ENCODE results near the gene ZFPL1. TPM values are rescaled to one million over a fixed set of nuclear protein-coding genes. Genes with fewer than 3 reads are reported as not detected.

ZFPL1 gene
- total RNA-seq, 1 experiment from 2014 or later = 19.0 TPM

DNA sequence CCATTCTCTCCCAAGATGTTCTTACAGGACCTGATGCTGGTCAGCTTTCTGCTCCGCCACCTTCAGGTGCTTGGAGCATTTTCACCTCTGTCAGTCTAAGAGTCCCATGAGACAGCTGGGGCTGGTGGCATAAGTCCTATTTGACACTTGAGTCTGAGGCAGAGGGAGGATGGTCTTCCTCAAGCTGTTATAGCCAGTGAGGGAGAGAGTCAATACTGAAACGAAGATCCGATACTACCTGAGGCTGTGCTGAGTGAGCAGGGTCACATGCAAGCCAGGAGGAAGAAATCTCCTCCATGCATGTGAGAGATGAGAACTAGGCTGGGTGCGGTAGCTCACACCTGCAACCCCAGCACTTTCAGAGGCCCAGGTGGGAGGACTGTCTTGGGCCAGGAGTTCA is 5.6 kb downstream of the ZFPL1 start:
- H2AFZ ChIP-seq (ENCODE audit: low read length) = no peak overlapping the region
- peaks cover 8% of the 10 kb centered on the region; the same call in 1 of the 2 replicates for H3K36me3 ChIP-seq (ENCODE audit: insufficient read depth, low read length)
- no peaks in the 10 kb centered on the region for H3K9me3 ChIP-seq (ENCODE audit: low read length)
- no peak overlapping the region for H3K27ac ChIP-seq (ENCODE audit: low read length)
- no peak overlapping the region for H3K4me2 ChIP-seq (ENCODE audit: low read depth, low read length, poor library complexity, severe bottlenecking)
- H4K20me1 ChIP-seq (ENCODE audit: insufficient read depth, low read depth, low read length) = peaks cover 6% of the 10 kb centered on the region; the same call in 1 of the 2 replicates
- H3K9me2 ChIP-seq (replicated peaks; ENCODE audit: insufficient read depth, low read length) = no peaks in the 10 kb centered on the region
- no peak overlapping the region for H3K4me3 ChIP-seq (ENCODE audit: low read length)
- no peaks in the 10 kb centered on the region for H3K27me3 ChIP-seq (ENCODE audit: low read length)
- H3K4me1 ChIP-seq (ENCODE audit: low read length) = peaks cover 10% of the 10 kb centered on the region
- H3K9ac ChIP-seq (ENCODE audit: low read length) = no peak overlapping the region
- no peak for DNase-seq
- peaks cover 15% of the 10 kb centered on the region for H3K79me2 ChIP-seq (ENCODE audit: low read length)

- Histone ChIP-seq H3K4me2 (ENCODE audit: low read depth, low read length, poor library complexity, severe bottlenecking) (no peak overlapping the region), H3K36me3 (ENCODE audit: insufficient read depth, low read length) (peaks cover 4% of the 10 kb centered on the region; the same call in 1 of the 2 replicates), H3K4me1 (ENCODE audit: low read length) (peaks cover 1% of the 10 kb centered on the region), H3K79me2 (ENCODE audit: low read length) (peaks cover 5% of the 10 kb centered on the region), H3K9me2 (replicated peaks; ENCODE audit: insufficient read depth, low read length) (no peaks in the 10 kb centered on the region), H4K20me1 (ENCODE audit: insufficient read depth, low read depth, low read length) (no peaks in the 10 kb centered on the region), H3K27ac (ENCODE audit: low read length) (no peak overlapping the region), H3K4me3 (ENCODE audit: low read length) (no peak overlapping the region), H3K9me3 (ENCODE audit: low read length) (no peaks in the 10 kb centered on the region), H2AFZ (ENCODE audit: low read length) (no peak overlapping the region), H3K27me3 (ENCODE audit: low read length) (no peaks in the 10 kb centered on the region), H3K9ac (ENCODE audit: low read length) (no peak overlapping the region)
- no peak for DNase-seq
Measured at GRCh38 chr11:65090628-65091027, 6.6 kb downstream of the ZFPL1 start.

- Histone ChIP-seq H3K9me2 (replicated peaks; ENCODE audit: insufficient read depth, low read length) (no peaks in the 10 kb centered on the region), H3K27ac (ENCODE audit: low read length) (no peak overlapping the region), H2AFZ (ENCODE audit: low read length) (peak overlapping the region; percentile 33; the same call in 1 of the 2 replicates)
Measured at GRCh38 chr11:65095427-65095826, 11.4 kb downstream of the ZFPL1 start.

DNA sequence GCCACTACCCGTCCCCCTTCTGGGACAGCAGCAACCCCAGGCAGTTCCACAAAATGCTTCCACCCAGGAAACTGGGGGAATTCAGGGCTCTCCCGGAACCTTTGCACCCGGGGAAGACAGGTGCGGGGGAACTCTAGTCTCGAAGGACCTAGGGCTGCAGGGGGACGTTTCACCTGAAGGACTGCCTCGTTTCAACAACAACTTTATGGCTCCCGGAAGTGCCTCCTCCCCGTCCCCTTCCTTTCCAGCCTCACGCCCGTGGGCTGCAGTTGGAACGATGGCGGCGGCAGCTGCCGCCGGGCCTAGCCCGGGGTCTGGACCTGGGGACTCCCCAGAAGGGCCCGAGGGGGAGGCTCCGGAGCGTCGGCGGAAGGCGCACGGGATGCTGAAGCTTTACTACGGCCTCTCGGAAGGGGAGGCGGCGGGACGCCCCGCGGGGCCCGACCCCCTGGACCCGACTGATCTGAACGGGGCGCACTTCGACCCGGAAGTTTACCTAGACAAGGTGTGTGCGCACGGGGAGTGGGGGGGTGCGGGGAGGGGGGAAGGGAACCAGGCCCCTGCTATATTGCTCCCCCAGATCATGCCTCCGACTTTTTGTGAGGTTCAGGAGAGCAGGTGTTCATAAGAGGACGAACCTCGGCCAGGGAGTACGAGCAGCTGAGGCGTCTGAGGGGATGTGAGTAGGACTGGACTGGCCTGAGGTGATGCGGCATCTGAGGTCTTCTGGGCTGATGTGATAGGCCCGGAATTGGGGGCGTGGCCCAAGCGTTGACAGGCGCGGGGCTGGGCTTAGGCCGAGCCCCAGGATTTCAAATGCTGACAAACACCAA is 12.2 kb downstream of the ZFPL1 start, which contains the start of gene VPS51:
TSS of gene VPS51 (plus strand) at position 241 of the 833 bp plus-strand sequence. CDS start at position 278, 37 bp downstream.
- Histone ChIP-seq H3K27ac (ENCODE audit: low read length) (peak within 1 kb of the TSS; percentile 72), H4K20me1 (ENCODE audit: insufficient read depth, low read depth, low read length) (no peaks in the 10 kb centered on the region), H3K9me3 (ENCODE audit: low read length) (no peaks in the 10 kb centered on the region), H2AFZ (ENCODE audit: low read length) (peak within 1 kb of the TSS; percentile 33; the same call in 1 of the 2 replicates), H3K79me2 (ENCODE audit: low read length) (peaks cover 39% of the 10 kb centered on the region), H3K4me2 (ENCODE audit: low read depth, low read length, poor library complexity, severe bottlenecking) (peak within 1 kb of the TSS; percentile 89), H3K9me2 (replicated peaks; ENCODE audit: insufficient read depth, low read length) (no peaks in the 10 kb centered on the region), H3K4me1 (ENCODE audit: low read length) (peaks cover 13% of the 10 kb centered on the region), H3K27me3 (ENCODE audit: low read length) (no peaks in the 10 kb centered on the region), H3K36me3 (ENCODE audit: insufficient read depth, low read length) (peaks cover 7% of the 10 kb centered on the region; the same call in 1 of the 2 replicates), H3K9ac (ENCODE audit: low read length) (peak within 1 kb of the TSS; percentile 86), H3K4me3 (ENCODE audit: low read length) (peak within 1 kb of the TSS; percentile 79)
- DNase-seq = peak; percentile 95

More at GRCh38 chr11:65095427-65095826, 11.4 kb downstream of the ZFPL1 start:
- no peaks in the 10 kb centered on the region for H3K27me3 ChIP-seq (ENCODE audit: low read length)
- no peaks in the 10 kb centered on the region for H3K9me3 ChIP-seq (ENCODE audit: low read length)
- peaks cover 7% of the 10 kb centered on the region; the same call in 1 of the 2 replicates for H3K36me3 ChIP-seq (ENCODE audit: insufficient read depth, low read length)
- H3K9ac ChIP-seq (ENCODE audit: low read length) = peak overlapping the region; percentile 86
- H4K20me1 ChIP-seq (ENCODE audit: insufficient read depth, low read depth, low read length) = no peaks in the 10 kb centered on the region
- peaks cover 13% of the 10 kb centered on the region for H3K4me1 ChIP-seq (ENCODE audit: low read length)
- peaks cover 33% of the 10 kb centered on the region for H3K79me2 ChIP-seq (ENCODE audit: low read length)
- H3K4me2 ChIP-seq (ENCODE audit: low read depth, low read length, poor library complexity, severe bottlenecking) = peak overlapping the region; percentile 89
- DNase-seq = no peak
- H3K4me3 ChIP-seq (ENCODE audit: low read length) = peak overlapping the region; percentile 79

GRCh38 chr11:65096926-65097325 is 12.9 kb downstream of the ZFPL1 start:
- Histone ChIP-seq H2AFZ (ENCODE audit: low read length) (no peak overlapping the region), H3K27me3 (ENCODE audit: low read length) (no peaks in the 10 kb centered on the region), H3K4me1 (ENCODE audit: low read length) (peaks cover 13% of the 10 kb centered on the region), H3K9me3 (ENCODE audit: low read length) (no peaks in the 10 kb centered on the region), H3K9ac (ENCODE audit: low read length) (peak overlapping the region; percentile 86), H4K20me1 (ENCODE audit: insufficient read depth, low read depth, low read length) (no peaks in the 10 kb centered on the region), H3K79me2 (ENCODE audit: low read length) (peaks cover 40% of the 10 kb centered on the region), H3K27ac (ENCODE audit: low read length) (no peak overlapping the region), H3K36me3 (ENCODE audit: insufficient read depth, low read length) (peaks cover 7% of the 10 kb centered on the region; the same call in 1 of the 2 replicates), H3K4me3 (ENCODE audit: low read length) (peak overlapping the region; percentile 79), H3K9me2 (replicated peaks; ENCODE audit: insufficient read depth, low read length) (no peaks in the 10 kb centered on the region), H3K4me2 (ENCODE audit: low read depth, low read length, poor library complexity, severe bottlenecking) (peak overlapping the region; percentile 89)
- no peak for DNase-seq

DNA sequence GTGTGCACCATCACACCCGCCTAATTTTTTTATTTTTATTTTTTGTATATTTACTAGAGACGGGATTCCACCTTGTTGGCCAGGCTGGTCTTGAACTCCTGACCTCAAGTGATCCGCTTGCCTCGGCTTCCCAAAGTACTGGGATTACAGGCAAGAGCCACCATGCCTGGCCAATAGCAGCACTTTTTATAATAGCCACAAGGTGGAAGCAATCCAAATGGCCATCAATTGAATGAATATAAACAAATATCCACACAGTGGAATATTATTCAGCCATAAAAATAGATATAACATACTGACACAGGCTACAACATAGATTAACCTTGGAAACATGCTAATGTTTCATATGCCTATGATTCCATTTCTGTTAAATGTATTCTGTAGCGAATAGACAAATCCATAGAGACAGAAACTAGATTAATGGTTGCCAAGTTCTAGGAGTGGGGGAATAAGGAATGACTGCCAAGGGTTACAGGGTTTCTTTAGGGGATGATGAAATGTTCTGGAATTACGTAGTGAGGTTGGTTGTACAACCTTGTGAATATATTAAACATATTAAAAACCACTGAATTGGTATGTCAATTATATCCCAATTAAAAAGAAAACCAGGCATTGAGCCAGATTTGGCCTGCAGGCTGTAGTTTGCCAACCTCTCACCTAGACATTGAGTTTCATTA is 16.8 kb downstream of the ZFPL1 start:
- peaks cover 7% of the 10 kb centered on the region; the same call in 1 of the 2 replicates for H3K36me3 ChIP-seq (ENCODE audit: insufficient read depth, low read length)
- H3K4me3 ChIP-seq (ENCODE audit: low read length) = no peak overlapping the region
- H4K20me1 ChIP-seq (ENCODE audit: insufficient read depth, low read depth, low read length) = no peaks in the 10 kb centered on the region
- peaks cover 58% of the 10 kb centered on the region for H3K79me2 ChIP-seq (ENCODE audit: low read length)
- H2AFZ ChIP-seq (ENCODE audit: low read length) = no peak overlapping the region
- no peak overlapping the region for H3K4me2 ChIP-seq (ENCODE audit: low read depth, low read length, poor library complexity, severe bottlenecking)
- no peak overlapping the region for H3K27ac ChIP-seq (ENCODE audit: low read length)
- H3K9me2 ChIP-seq (replicated peaks; ENCODE audit: insufficient read depth, low read length) = no peaks in the 10 kb centered on the region
- no peak for DNase-seq
- H3K27me3 ChIP-seq (ENCODE audit: low read length) = no peaks in the 10 kb centered on the region
- no peaks in the 10 kb centered on the region for H3K9me3 ChIP-seq (ENCODE audit: low read length)
- peaks cover 9% of the 10 kb centered on the region for H3K4me1 ChIP-seq (ENCODE audit: low read length)
- H3K9ac ChIP-seq (ENCODE audit: low read length) = no peak overlapping the region

DNA sequence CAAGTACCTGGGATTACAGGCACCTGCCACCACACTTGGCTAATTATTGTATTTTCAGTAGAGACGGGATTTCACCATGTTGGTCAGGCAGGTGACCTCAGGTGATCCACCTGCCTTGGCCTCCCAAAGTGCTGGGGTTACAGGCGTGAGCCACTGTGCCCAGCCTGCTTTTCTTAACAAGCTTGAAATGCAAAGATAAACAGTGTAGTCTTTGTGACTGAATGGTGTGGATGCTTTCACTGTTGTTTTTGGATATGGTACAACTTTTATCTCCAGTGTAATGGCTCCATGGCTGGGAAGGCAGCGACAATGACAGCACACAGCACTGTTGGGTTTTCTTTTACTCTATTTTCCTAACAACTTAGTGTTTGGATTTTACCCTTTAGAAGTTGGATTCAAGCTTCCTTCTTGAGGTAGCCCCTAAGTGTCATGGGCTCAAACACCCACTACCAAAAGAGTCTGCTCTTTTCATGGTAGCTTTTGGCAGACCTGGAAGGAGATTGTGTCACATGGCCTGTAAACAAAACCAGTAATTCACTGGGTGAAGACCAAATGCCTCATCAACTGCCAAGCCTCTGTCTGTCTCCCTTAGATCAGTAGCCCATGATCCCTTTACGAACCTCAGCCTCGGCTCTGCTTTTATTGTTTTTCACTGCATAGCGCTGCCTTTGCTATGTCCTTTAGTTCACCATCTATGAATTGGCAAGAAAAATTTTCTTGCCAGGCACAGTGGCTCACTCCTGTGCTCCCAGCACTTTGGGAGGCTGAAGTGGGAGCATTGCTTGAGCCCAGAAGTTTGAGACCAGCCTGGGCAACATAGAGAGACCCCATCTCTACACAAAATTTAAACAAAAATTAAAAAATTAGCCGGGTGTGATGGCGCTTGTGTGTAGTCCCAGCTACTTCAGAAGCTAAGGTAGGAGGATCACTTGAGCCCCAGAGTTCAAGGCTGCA is 18.4 kb downstream of the ZFPL1 start:
- Histone ChIP-seq H3K4me1 (ENCODE audit: low read length) (peaks cover 2% of the 10 kb centered on the region; the same call in 1 of the 2 replicates), H2AFZ (ENCODE audit: low read length) (no peak overlapping the region), H3K4me2 (ENCODE audit: low read depth, low read length, poor library complexity, severe bottlenecking) (no peak overlapping the region), H3K9me2 (replicated peaks; ENCODE audit: insufficient read depth, low read length) (no peaks in the 10 kb centered on the region), H3K36me3 (ENCODE audit: insufficient read depth, low read length) (peaks cover 7% of the 10 kb centered on the region; the same call in 1 of the 2 replicates), H3K9me3 (ENCODE audit: low read length) (no peaks in the 10 kb centered on the region), H3K79me2 (ENCODE audit: low read length) (peaks cover 48% of the 10 kb centered on the region), H3K27ac (ENCODE audit: low read length) (no peak overlapping the region), H4K20me1 (ENCODE audit: insufficient read depth, low read depth, low read length) (no peaks in the 10 kb centered on the region), H3K27me3 (ENCODE audit: low read length) (no peaks in the 10 kb centered on the region), H3K9ac (ENCODE audit: low read length) (no peak overlapping the region), H3K4me3 (ENCODE audit: low read length) (no peak overlapping the region)
- DNase-seq = no peak

Measured in Karpas-422 (cell line).